GM21786 (cell line): Measurements from ENCODE around the gene DNAJB6.
A peak's percentile ranks its signal among the peaks of the same experiment; 100 is the strongest.

ENCODE experiments used
- ATAC-seq: cut with Tn5 transposase; IDR thresholded peaks from one replicate; pipeline ENCODE4 v1.9.1; 2021; ENCODE audit not compliant: unreplicated experiment

Gene DNAJB6

DNA sequence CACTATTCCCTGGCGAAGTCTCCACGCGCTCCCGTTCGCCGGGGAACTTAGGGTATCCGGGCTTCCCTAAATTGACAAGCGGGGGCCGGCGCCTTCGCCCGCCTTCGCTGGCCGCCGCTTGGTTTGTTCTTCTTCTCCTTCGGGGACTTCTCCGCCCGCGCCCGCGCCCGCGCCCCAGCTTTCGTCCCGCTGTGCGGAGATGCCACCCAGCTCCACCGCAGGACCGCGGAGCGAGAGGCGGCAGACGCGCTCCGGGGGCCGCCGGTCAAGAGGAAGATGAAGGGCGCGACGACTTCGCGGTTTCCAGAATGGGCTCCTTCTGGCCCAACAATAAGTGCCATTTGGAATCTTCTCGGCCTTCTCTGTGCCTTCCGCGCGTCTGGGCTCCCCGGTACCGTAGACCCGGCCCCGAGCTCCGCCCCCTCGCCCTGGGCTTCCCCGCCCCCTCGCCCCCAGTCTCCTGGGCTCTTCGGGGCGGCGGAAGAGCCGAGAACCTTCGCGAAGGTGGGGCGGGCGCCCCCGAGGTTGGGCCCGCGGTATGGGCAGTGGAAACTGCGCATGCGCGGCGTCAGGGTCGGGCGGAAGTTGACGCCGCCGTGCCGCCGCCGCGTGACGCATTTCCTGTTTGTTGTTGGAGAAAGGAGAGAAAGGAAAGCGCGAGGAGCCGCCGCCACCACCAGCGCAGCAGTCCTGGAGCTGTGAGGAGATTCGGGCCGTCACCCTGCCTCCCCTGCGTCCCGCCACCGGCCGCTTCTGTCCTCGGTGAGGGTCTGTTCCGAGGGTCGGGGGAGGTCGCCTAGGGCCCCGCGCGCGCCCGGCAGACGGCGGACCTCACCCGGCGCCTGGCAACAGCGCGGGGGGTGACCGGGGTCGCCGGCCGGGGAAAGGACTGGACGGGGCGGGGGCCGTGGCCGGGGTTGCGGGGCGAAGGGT, at the start of gene DNAJB6:
Gene DNAJB6, plus strand, starts transcription at position 622 of the 933 bp plus-strand sequence. CDS start 21,569 bp downstream, outside the sequence.
- peak; percentile 66 for ATAC-seq

DNA sequence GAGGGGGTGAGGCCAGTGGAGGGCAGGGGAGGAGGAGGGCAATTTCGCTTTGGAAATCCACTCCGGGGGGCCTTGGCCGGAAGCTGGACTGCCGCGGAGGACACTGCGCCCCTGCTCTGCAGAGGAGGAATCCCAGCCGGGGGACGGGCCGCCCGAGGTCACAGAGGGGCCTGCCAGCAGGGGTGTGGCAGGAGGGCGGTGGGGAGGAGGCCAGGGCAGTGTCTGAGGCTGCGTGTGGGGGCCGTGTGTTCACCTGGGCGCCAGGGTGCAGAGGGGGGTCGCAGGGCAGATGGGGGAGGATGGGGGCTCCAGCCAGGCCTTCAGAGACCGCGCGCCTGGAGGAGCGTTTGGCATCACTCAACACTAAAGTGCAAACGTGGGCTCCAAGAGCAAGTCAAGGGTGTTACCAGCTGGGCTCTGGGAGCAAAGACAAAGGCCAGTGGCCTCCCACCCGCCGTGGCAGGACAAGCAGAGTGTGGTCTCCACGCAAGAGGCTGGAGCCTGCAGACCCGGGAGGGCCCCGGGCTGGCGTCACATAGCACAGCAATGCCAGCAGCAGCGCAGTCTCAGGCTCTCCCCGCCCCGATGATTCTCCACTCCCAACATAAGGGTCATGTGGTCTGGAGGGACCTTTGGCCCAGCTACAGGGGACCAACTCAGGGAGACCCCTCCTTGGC, 45.3 kb upstream of the DNAJB6 start:
- no peak for ATAC-seq

DNA sequence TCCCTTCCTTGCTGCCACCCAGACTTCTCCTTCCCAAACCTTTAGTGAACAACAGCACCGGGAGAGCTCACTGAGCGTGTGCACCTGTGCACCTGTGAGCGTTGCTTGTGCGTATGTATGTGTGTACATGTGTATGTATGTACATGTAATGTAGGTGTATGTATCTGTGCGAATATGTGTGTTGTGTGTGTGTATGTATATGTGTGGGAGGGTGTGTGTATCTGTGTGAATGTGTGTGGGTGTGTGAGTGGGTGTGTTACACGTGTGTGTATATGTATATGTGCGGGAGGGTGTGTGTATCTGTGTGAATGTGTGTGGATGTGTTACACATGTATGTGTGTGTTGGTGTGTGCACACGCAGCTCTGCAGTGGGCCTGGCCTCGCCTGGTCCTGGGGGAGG, 44.5 kb upstream of the DNAJB6 start:
- no peak for ATAC-seq

DNA sequence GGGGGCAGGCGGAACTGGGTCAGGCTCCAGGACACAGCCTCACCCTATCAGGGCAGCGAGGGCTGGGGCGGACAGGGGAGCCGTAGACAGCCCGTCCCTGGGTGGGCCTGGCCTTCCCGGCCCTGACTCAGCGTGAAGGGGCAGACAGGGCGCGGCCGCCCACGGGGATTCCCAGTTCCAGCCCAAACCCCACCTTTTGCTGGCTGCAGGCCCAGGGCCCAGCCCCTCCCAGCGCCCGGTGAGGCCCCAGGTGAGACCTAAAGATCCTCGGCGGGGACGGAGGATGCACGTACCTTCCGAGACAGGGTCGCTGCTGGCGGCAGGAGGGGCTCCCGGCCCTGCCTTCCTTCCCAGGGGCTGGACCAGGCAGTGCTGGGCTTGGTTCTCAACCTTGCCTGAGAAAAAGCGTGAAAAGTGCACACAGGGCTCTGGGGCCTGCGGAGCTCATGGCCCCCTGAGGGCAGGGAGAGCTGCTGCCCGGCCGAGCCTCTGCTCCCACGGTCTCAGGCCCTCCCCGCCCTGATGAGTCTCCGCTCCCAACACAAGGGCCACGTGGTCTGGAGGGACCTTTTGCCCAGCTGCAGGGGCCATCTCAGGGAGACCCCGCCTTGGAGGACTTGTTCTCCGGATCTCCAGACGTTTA, 43.9 kb upstream of the DNAJB6 start:
- no peak for ATAC-seq

DNA sequence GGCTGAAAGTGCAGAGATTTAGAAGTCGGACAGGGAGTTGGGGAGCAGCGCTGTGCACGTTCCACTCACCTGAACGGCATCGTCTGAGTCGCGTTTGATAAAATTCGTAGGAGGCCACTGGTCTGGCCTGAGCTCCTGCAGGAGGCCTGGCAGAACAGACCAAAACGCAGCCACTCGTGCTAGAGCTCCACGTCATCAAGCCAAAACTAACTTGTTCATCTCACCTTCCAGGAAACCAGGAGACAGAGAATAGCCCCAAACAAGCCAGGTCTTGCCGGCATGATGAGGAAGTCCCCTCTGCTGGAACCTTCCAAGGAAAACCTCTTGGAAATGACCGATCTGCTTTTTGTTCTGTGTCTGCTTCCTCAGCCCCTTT, 43.4 kb upstream of the DNAJB6 start:
- ATAC-seq, result no peak

DNA sequence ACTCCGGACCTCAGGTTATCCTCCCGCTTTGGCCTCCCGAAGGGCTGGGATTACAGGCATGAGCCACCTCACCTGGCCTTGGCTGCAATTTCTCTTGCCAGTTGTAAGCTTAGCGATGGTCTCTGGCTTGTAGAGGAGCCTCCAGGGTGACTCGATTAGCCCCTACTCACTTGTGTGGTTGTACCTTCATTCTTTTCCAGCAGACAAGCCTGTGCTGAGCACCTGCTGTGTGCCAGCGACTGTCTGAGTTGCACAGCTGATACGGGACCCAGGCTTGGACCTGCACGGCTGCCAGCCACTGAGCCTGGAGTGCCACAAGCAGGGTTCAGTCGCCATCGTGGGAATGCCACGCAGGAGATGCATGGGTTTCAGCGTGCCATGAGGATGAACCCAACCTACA, 42.0 kb upstream of the DNAJB6 start:
- no peak for ATAC-seq

DNA sequence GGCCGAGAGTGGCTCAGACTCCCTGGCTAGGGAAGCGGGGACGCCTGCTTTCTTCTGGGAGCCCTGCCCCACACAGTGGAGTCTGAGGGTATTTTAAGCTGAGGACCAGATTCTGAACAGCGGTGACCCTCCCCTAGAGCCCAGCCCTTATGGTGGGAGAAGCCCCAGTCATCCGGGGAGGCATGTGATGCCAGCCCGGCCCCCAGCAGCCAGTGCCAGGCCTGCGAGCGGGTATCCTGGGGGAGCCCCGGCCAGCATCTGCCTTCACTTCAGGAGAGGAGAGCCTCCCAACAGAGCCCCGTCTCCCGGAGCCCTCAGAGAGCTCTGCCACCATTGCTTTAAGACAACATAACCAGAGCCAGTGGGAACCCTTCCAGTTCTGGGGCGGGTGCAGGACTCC, 41.5 kb upstream of the DNAJB6 start:
- ATAC-seq, result no peak

DNA sequence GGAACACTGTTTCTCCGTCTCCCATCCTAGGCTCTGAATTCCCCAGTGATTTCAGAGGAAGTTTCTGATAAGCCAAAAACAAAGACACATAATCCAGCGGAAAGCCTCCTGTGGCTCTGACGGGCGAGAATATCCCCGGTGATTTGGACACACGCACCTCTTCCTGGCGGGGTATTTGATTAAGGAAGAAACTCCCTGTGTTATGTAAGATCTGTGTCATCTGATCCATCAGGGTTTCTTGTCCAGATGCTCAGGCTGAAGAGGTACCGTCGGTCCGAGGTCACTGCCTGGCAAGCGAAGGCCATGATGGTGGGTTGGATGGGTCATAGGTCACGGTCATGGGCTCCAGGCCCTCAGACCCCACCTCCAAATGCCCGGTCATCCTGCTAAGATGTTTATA, 39.6 kb upstream of the DNAJB6 start:
- no peak for ATAC-seq

DNA sequence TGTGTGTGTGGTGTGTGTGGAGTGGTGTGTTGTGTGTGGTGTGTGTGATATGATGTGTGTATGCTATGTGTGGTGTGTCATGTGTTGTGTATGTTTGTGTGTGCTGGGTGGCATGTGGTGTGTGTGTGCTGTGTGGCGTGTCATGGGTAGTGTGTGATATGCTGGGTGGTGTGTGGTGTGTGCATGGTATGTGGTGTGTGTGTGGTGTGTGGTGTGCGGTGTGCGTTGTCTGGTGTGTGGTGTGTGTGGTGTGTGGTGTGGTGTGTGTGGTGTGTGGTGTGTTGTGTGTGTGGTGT, 37.5 kb upstream of the DNAJB6 start:
- no peak for ATAC-seq

DNA sequence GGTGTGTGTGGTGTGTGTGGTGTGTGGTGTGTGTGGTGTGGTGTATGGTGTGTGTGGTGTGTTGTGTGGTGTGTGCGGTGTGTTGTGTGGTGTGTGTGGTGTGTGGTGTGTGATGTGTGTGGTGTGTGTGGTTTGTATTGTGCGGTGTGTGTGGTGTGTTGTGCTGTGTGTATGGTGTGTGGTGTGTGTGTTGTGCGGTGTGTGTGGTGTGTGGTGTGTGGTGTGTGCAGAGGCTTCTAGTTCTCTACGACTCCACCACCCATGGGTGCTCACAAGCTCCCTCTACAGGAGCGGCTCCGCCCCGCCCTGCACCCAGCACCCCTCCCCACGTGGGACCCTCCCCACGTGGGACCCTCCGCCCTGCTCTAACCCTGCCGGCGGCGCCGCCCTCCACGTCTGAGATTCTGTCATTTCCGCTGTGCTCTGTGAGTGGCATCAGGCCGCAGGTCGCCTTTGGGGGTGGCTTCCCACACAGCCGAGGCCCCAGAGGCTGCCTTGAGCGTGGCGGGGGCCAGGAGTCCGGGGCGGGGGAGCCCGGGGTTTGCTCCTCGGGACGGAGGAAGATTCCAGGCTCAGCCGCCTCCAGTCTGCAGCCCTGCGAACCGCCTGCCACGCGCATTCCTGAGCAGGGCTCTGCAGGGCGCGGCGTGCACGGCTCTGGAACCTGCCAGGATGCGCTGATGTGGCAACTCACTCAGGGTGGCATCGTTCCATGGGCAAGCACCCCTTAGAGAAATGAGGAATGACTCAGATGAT, 37.0 kb upstream of the DNAJB6 start:
- ATAC-seq, result no peak

DNA sequence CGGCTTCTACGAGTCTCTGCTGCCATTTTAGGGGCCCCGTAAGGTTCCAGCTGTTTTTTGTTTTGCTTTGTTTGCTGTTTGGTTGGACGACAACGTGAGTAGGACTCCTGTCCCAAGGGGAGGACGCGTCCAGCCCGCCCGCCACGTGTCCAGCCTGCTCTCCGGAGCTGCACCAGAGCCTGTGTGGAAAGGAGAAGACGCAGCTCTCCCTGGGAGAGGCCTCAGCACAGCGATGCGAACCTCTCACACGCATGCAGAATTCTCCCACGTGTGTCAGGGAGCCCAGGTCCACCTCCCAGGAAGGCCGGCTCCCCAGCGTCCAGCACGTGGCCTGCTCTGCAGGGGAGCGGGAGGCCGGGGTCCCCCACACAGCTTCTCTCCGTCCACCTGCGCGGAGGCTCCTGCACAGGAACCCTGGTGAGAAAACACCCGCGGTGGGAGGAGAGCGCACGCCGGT, 36.4 kb upstream of the DNAJB6 start:
- no peak for ATAC-seq

DNA sequence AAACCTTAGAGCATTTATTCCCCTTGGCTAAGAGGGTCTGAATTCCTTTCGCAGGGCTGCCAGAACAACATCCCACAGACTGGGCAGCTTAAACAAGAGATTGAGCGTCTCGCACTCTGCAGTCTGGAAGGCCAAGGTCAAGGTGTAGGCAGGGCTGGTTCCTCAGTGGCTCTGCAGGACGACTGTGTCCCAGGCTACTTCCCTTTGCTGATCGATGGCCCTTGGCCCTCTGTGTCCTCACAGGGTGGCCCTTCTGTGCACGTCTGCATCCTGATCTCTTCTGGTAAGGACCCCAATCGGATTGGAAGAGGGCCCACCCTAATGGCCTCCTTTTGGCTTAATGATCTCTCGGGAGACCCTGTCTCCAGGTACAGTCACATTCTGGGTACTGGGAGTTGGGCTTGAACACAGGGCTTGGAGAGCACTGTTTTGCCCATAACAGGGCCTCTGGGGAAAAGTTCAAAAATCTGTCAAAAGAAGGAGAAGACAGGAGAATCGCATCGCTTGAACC, 35.1 kb upstream of the DNAJB6 start:
- ATAC-seq, result no peak

DNA sequence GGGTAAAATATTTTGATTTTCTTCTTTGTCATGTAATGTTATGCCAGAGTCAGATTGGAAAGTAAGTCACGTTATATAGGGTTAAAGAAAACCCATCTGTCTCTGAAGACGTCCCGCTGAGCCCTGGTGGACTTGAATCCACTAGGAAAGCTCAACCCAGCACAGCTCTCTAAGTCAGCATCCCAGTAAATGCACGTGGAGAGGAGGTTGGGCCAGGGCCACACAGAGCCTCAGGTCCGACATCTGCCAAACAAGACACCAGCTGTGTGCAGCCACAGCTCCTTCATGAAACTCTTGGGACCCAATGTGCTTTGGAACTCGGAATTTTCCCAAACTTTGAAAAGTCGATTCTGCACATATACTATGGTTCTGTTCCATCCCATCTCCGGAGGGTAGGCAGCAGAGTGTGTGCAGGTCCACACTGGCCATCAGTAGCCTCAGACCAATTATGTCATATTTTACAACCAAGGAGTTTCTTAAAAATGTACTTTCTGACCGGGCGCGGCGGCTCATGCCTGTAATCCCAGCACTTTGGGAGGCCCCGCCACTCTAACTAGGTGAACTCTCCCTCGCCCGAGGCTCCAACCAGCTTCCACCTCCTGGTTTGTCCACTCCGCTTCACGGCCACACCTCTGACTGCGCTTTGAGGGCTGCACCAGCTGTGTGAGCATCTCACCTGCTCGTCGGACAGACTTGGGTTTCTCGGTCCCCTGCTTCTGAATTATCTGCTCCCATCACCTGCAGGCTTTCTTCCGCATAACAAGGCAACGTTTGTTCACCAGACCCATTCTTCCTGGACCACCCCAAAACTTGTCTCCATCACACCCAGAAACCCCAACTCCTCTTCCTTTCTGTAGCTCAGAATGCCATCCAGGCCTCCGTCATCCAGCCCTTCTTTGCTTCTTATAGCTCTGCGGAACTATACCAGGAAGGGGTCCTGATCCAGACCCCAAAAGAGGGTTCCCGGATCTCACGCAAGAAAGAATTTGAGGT, 29.7 kb upstream of the DNAJB6 start:
- ATAC-seq, result no peak

DNA sequence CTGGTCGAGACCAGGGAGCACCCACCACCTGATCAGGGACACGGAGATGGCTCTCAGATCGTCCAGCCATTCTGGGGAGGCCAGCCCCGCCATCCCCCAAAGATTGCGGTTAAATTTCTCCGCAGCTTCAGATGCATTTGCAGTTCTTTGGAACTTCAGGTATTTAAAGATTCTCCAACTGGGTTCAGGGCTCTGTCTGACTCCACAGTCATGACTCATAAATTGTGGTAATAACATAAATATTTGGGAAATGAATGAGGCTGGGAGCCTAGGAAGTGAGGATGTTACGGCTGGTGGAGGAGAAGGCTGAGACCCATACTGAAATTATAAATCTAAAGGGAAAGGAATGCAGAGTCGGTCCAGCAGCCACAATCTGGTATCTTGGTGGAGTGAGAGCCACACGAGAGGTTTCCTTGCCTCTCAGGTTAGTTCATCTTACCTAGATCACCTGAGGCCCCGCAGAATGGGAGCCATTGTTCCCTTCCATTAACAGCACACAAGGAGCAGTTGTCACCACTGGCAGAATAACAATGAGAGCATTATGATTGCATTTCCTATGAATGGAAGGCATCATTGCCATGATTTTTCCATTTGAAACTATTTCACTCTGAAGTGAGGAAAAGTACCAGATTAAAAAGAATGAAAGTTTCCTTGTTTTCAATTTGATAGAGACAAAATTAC, 26.7 kb upstream of the DNAJB6 start:
- no peak for ATAC-seq

DNA sequence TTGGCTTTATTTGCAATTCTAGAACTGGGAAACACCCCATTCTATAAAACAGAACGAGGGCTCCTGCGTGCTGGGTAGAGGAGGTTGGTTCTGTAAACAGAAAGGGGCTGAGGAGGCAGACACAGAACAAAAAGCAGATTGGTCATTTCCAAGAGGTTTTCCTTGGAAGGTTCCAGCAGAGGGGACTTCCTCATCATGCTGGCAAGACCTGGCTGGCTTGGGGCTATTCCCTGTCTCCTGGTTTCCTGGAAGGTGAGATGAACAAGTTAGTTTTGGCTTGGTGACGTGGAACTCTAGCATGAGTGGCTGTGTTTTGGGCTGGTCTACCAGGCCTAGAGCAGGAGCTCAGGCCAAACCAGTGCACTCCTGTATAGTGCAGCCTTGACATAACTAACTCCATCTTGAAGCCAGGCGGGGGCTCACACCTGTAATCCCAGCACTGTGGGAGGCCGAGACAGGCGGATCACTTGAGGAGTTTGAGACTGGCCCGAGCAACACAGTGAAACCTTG, 26.1 kb upstream of the DNAJB6 start:
- no peak for ATAC-seq

DNA sequence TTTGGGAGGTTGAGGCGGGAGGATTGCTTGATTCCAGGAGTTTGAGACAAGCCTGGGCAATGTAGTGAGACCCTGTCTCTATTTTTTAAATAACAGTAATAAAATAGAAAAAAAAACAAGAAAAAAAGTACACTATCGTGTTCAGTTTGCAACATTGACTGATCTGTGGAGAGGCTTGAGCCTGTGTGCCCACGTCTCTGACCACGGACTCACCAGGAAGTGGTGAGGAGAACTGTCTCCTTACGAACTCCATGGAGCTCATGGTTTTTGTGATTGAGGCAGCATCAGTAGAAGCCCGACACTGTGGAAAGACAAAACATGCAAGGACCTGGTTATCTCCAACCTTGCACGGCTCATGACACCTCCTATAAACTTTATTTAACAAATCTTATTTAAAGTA, 23.9 kb upstream of the DNAJB6 start:
- no peak for ATAC-seq

DNA sequence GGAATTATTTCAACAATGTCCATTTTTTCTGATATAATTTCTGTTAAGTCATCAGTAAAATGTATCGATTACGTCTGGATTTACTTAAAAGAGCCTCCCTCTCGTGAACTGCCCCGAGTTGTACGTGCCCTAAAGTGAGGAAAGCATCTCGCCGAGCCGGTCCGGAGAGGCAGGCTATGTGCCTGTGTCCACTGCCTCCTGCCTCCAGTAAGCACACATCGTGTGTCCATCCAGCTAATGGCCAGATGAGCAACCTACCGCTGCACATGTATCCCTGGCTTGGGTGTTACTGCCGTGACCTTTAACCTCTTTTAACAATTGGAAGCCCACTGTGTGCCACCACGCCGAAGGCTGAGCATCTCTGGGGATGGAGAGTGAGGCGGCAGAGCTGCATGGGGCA, 23.2 kb upstream of the DNAJB6 start:
- no peak for ATAC-seq

DNA sequence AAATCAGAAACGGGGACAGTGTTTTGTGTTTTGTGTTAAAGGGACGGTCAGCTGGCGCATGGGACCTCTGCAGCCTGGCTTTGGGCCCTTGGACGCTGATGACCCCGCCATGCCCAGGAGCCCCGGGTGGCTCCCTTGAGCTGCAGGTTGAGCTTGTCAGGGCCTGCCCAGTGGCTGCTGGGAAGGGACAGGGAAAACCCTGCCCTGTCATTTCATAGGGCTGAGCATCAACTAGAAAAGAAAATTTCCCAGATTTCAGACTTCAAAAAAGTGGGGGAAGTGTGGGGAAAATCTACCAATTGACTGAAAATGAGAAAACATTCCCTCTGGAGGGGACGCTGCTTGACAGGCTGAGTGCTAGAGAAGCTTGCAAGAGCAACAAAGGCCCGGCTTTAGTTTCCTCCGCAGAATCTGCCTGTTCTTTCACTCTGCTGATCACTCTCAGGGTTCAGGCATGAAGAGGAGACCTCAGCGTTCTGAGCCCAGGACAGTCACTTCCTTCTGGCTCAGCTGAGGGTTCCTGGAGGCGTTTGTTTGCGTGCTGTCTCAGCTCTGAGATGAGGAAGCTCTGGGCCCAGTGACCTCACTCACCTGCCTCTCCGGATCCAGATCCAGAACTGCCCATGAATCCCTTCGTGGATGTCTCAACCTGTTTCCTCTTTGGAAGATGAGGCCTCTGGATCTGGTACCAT, 18.6 kb upstream of the DNAJB6 start:
- ATAC-seq, result peak; percentile 51

DNA sequence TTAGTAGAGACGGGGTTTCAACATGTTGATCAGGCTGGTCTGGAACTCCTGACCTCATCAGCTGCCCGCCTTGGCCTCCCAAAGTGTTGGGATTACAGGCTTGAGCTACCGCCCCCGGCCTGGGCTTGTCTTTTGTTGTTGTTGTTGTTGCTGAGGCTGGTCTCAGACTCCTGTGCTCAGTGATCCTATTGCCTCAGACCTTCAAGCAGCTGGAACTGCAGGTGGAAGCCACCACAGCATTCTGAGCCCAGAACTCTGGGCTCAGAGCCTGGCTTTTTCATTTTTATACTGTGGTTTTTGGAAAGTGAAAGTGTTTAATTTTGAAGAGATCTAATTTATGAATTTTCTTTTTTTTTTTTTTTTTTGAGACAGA, 16.2 kb upstream of the DNAJB6 start:
- ATAC-seq, result no peak
